ENCODE measurements around the gene PRLH.

The PRLH gene

GRCh38 chr2:237612527-237613357 lies 46.4 kb downstream of the PRLH start:
- FAIRE-seq (no peak), DNase-seq (ENCODE audit: insufficient read length) (no peak)
- TF ChIP-seq POLR2A (IDR thresholded peaks at IDR 0.05; ENCODE audit: low read depth, low read length) (no peak), TAF1 (IDR thresholded peaks at IDR 0.05; ENCODE audit: borderline replicate concordance, low read depth, low read length) (no peak), POLR2AphosphoS5 (IDR thresholded peaks at IDR 0.05; ENCODE audit: low read depth, low read length) (no peak)

- FAIRE-seq, result no peak
- TF ChIP-seq TAF1 (IDR thresholded peaks at IDR 0.05; ENCODE audit: borderline replicate concordance, low read depth, low read length) (no peak), POLR2A (IDR thresholded peaks at IDR 0.05; ENCODE audit: low read depth, low read length) (no peak), POLR2AphosphoS5 (IDR thresholded peaks at IDR 0.05; ENCODE audit: low read depth, low read length) (no peak)
These were observed 47.3 kb downstream of the PRLH start for GRCh38 chr2:237613679-237614078.

GRCh38 chr2:237614151-237614720 lies 47.9 kb downstream of the PRLH start:
- TF ChIP-seq POLR2AphosphoS5 (IDR thresholded peaks at IDR 0.05; ENCODE audit: low read depth, low read length) (no peak), POLR2A (IDR thresholded peaks at IDR 0.05; ENCODE audit: low read depth, low read length) (no peak), TAF1 (IDR thresholded peaks at IDR 0.05; ENCODE audit: borderline replicate concordance, low read depth, low read length) (no peak)
- DNase-seq (ENCODE audit: insufficient read length) (no peak), FAIRE-seq (no peak)

More at GRCh38 chr2:237613679-237614078, 47.3 kb downstream of the PRLH start:
- no peak for DNase-seq (ENCODE audit: insufficient read length)

- TF ChIP-seq TAF1 (IDR thresholded peaks at IDR 0.05; ENCODE audit: borderline replicate concordance, low read depth, low read length) (no peak), POLR2A (IDR thresholded peaks at IDR 0.05; ENCODE audit: low read depth, low read length) (no peak), POLR2AphosphoS5 (IDR thresholded peaks at IDR 0.05; ENCODE audit: low read depth, low read length) (no peak)
- no peak for DNase-seq (ENCODE audit: insufficient read length)
- no peak for FAIRE-seq
These were observed 49.4 kb downstream of the PRLH start for GRCh38 chr2:237615631-237616249.

- FAIRE-seq (no peak), DNase-seq (ENCODE audit: insufficient read length) (no peak)
- TF ChIP-seq TAF1 (IDR thresholded peaks at IDR 0.05; ENCODE audit: borderline replicate concordance, low read depth, low read length), result no peak
- no peak for TF ChIP-seq POLR2A (IDR thresholded peaks at IDR 0.05; ENCODE audit: low read depth, low read length)
- TF ChIP-seq POLR2AphosphoS5 (IDR thresholded peaks at IDR 0.05; ENCODE audit: low read depth, low read length), result no peak
These were observed 50.0 kb downstream of the PRLH start for GRCh38 chr2:237616373-237616733.

Measured in GM12892 (cell line).